ENCODE data around the gene SPTAN1. TPM values are rescaled to one million over a fixed set of nuclear protein-coding genes. Genes with fewer than 3 reads are reported as not detected.

The SPTAN1 gene
- total and polyA plus RNA-seq, 2 experiments from 2014 or later, result 108 to 195 TPM

- Histone ChIP-seq H3F3A (replicated peaks; ENCODE audit: low read depth) (0 out of 2 replicates have a peak, but pooled peaks cover 6% of the 10 kb centered on the region), H3K4me3 (no peak overlapping the region), H2AFZ (no peak overlapping the region), H3K4me1 (ENCODE audit: insufficient read depth) (no peaks in the 10 kb centered on the region), H3K4me2 (no peak overlapping the region), H3K79me2 (replicated peaks; ENCODE audit: insufficient read depth) (no peaks in the 10 kb centered on the region), H3K27ac (ENCODE audit: low read depth) (no peak overlapping the region), H3K9me2 (ENCODE audit: insufficient read depth) (no peaks in the 10 kb centered on the region), H3K27me3 (ENCODE audit: insufficient read depth) (no peaks in the 10 kb centered on the region), H3K36me3 (ENCODE audit: insufficient read depth) (peaks cover 54% of the 10 kb centered on the region), H4K20me1 (replicated peaks; ENCODE audit: insufficient read depth) (no peaks in the 10 kb centered on the region; the same call in 1 of the 2 replicates)
- Mint-ChIP-seq H3K27me3 (ENCODE audit: insufficient read depth, low read depth, poor library complexity) (no peaks in the 10 kb centered on the region), H3K4me1 (no peaks in the 10 kb centered on the region), H3K4me3 (no peak overlapping the region), H3K36me3 (ENCODE audit: low read depth) (peaks cover 84% of the 10 kb centered on the region), H3K9me3 (no peaks in the 10 kb centered on the region), H3K27ac (no peak overlapping the region)
- DNase-seq (ENCODE audit: low spot score) (no peak), ATAC-seq (no peak)
- TF ChIP-seq EZH2phosphoT487 (IDR thresholded peaks at IDR 0.05; ENCODE audit: unreplicated experiment) (no peak), REST (IDR thresholded peaks at IDR 0.05; ENCODE audit: unreplicated experiment) (no peak), STAT1 (IDR thresholded peaks at IDR 0.05; ENCODE audit: unreplicated experiment) (no peak), ZNF331 (CRISPR knock-in tag; IDR thresholded peaks at IDR 0.05; ENCODE audit: low read depth) (no peak), NANOG (IDR thresholded peaks at IDR 0.05; ENCODE audit: borderline replicate concordance) (no peak), EZH2 (IDR thresholded peaks at IDR 0.05; ENCODE audit: low read depth, unreplicated experiment) (no peak), CREB1 (CRISPR knock-in tag; IDR thresholded peaks at IDR 0.05; ENCODE audit: low read depth) (no peak), POLR2AphosphoS5 (IDR thresholded peaks at IDR 0.05; ENCODE audit: low read depth) (no peak), ZNF114 (CRISPR knock-in tag; IDR thresholded peaks at IDR 0.05) (no peak), JUNB (IDR thresholded peaks at IDR 0.05; ENCODE audit: unreplicated experiment) (no peak), CTCF (conservative IDR thresholded peaks at IDR 0.05; ENCODE audit: low read depth in 2 of 2) (no peak), ETS1 (IDR thresholded peaks at IDR 0.05) (no peak), ZNF462 (CRISPR knock-in tag; IDR thresholded peaks at IDR 0.05) (no peak)
These were observed 43.1 kb downstream of the SPTAN1 start for GRCh38 chr9:128595471-128595870.
